GM21360 (cell line): ENCODE measurements around the gene DNAH2.
"Not testable (repeated sequence)": the region's sequence is repeated elsewhere in the genome, so short reads cannot be mapped to it uniquely, and the experiment has no call there.

Experiments used
- ATAC-seq: cut with Tn5 transposase; IDR thresholded peaks from one replicate; pipeline ENCODE4 v1.9.1; 2021; ENCODE audit warnings: mild to moderate bottlenecking, moderate library complexity; ENCODE audit not compliant: unreplicated experiment

DNAH2 gene

DNA sequence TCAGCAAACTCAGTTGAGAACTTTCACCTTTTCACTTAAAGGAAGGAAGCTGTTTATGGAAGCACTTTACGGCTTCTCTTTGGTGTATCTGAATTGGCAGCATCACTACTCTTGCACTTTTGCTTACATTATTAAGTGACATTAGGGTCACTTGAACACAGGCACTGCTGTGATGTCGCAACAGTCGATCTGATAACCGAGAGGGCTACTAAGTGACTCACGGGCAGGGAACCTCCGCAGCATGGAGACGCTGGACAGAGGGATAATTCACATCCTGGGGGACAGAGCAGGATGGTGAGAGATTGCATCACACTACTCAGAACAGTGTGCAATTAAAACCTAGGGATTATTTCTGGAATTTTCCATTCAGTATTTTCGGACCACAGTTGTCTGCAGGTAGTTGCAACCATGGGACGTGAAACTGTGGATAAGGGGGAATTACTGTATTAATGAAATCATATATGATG, 56.5 kb downstream of the DNAH2 start:
- no peak for ATAC-seq

DNA sequence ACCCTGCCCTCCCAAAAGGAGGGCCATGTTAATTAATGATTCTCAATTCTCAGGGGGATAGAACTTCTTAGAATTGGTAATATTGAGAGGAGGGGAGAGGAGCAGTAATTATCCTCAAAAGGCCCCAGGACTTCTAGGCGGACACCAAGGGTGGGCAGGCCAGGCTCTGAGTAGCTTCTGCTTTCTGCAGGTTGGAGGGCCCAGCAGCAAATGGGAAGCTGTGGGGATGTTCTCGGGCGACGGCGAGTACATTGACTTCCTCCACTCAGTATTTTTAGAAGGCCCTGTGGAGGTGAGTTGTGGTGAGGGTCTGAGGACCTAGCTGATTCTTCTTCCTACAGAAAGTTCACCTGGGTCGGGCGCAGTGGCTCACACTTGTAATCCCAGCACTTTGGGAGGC, 57.5 kb downstream of the DNAH2 start:
- no peak for ATAC-seq

DNA sequence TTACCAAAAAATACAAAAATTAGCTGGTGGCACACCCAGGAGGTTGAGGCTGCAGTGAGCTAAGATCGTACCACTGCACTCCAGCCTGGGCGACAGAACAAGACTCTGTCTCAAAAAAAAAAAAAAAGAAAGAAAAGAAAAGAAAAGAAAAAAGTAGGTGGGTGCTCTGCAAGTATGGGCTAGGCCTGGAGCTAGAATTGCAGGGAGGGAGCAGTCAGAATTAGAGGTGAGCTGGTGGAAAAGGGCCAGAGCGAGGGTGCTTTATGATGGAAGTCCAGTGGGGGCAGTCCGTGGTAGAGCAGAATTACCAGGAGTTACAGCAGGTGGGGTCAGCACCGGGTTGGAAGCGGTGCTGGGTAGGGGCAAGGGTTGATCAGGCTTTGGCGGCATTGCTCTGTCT, 59.5 kb downstream of the DNAH2 start:
- no peak for ATAC-seq

DNA sequence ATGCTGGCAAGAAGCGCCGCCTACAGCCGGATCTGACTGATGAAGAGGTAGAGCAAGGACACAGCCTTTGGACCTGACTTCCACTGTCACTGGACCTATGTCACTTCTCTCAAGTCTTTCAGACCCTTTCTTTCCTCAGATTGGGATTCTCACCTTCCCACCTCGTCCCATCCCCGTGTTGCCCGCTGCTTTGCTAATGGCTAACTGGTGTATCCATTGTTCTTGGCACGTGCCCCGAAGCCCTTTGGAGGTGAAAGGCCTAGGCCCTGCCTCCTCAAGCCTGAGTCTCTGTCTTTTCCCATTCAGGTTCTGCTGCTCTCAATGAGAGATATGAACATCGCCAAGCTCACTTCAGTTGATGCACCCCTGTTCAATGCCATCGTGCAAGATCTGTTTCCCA, 63.2 kb downstream of the DNAH2 start:
- no peak for ATAC-seq

DNA sequence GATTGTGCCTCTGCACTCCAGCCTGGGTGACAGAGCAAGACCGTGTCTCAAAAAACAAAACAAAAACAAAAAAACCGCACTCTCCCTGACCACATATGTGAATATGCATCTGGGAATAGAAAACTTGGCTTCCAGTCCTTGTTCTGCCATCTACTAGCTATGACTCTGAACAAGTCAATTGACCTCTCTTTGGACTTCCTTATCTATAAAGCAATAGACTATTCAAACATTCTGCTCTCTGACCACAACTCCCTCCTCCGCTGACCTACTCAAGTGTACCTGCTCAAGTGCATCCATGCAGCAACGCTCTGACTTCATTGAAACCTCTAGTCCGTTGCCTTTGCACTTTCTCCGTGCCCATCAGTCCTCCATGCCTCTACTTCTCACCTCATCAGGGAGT, 63.9 kb downstream of the DNAH2 start:
- no peak for ATAC-seq

DNA sequence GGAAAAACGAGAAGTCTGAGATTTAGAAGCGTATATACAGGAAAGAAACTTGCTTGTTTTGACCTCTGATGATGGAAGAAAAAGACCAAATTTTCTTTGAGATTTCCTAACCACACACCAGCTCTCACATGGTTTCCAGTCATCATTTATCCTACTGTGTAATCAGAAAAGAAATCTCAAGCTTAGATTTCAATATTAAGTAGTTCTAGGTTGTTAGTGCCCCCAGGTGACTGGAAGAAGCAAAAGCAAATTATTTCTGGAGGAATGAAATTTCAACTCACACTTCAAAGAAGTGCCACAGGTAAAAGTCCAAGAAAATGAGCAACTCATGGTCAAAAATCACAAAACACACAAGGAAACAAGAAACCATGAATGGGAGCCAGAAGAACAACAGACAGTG, 64.7 kb downstream of the DNAH2 start:
- ATAC-seq = no peak

- ATAC-seq = no peak
Measured at GRCh38 chr17:7786866-7787265, 69.3 kb downstream of the DNAH2 start.

DNA sequence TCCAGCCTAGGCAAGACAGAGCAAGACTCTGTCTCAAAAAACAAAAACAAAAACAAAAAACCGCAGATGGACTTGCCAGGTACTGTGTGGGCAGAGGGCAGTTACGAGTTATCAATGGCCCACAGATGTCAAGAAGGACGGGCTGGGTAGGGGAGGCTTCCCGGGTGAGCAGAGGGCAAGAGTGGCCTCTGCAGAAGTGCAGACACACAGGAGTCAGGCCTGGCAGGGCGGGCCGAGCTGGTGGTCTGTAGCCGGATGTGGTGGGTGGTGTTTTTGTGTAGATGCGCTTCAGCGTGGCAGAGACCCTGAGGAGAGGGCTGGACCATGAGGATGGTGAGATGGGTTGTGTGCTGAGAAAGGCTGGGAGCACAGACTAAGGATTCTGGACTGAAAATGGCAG, 71.6 kb downstream of the DNAH2 start:
- no peak for ATAC-seq

DNA sequence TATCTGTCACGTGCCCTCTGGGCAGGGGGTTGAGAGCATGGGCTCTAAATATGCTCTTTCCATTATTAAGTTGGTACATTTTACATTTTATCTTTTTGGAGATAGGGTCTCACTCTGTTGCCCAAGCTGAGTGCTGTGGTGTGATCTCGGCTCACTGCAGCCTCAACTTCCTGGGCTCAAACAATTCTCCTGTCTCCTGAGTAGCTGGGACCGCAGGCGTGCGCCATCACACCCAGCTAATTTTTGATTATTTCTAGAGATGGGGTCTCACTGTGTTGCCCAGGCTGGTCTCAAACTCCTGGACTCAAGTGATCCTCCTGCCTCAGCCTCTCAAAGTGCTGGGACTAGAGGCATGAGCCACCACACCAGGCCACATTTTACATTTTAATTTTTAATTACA, 72.6 kb downstream of the DNAH2 start:
- ATAC-seq = no peak

- ATAC-seq = no peak
Measured at GRCh38 chr17:7792611-7793010, 75.1 kb downstream of the DNAH2 start.

DNA sequence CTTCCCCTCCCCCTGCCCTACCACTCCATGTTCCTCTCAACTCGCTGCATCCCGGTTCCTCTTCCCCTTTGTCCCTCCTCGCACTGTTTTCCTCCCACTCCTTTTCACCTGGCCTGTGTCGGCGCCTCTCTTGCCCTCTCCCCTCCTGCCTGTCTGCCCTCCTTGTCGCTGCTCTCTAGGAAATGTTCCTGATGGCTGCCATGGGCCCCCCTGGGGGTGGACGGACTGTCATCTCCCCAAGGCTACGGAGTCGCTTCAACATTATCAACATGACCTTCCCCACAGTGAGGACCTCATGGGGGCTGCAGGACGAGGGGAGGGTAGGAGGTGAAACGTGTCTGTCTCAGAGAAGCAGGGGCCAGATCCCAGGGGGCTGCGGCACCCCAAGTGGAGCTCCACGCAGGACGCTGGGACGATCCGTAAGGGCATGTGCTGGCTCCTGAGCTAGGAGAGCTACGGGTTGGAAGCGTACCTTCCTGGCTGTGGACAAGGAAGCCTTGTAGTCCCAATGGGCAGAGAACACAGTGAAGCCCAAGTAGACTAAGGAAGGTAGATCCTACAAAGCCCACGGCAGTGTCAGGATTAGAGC, 76.6 kb downstream of the DNAH2 start:
- ATAC-seq = no peak

DNA sequence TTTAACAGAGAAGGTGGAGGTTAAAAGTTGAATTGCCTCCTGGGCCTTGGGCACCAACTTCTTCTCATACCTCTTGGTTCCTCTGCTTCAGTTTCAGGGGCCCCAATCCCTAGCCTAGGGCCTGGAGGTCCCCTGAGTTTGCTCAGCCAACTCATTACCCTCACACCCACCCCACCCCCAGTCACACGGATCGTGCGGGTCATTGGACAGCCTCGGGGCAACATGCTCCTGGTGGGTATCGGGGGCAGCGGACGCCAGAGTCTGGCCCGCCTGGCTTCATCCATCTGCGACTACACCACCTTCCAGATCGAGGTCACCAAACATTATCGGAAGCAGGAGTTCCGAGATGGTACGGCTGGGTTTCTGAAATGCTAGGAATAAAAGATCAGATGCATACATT, 80.4 kb downstream of the DNAH2 start:
- no peak for ATAC-seq

DNA sequence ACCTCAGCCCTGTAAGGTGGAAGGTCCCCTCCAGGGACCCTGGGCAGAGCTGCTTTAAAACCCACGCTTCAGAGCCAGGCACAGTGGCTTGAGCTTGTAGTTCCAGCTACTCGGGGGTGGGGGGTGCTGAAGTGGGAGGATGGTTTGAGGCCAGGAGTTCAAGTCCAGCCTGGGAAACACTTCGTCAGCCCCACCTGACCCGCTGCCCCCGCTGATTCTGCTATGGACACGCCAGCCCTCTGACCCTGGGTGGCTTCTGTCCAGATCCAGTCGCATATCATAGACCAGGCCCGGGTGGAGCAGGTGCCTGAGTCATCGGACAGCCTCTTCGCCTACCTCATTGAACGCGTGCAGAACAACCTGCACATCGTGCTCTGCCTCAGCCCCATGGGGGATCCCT, 81.3 kb downstream of the DNAH2 start:
- no peak for ATAC-seq

- ATAC-seq = no peak
Measured at GRCh38 chr17:7803981-7804380, 86.4 kb downstream of the DNAH2 start.

GRCh38 chr17:7806587-7806986, 89.0 kb downstream of the DNAH2 start:
- no peak for ATAC-seq

DNA sequence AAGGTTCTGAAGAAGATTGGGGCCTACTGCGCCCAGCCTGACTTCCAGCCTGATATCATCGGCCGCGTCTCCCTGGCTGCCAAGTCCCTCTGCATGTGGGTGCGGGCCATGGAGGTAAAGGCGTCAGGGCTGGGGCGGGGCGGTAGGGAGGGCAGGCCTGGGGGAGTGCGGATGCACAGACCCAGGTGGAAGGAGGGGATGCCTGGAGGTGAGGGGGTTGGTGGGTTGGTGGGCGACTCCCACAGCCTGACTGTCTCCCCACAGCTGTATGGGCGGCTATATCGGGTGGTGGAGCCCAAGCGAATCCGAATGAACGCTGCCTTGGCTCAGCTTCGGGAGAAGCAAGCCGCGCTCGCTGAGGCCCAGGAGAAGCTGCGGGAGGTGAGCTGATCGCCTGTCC, 89.7 kb downstream of the DNAH2 start:
- ATAC-seq = no peak

DNA sequence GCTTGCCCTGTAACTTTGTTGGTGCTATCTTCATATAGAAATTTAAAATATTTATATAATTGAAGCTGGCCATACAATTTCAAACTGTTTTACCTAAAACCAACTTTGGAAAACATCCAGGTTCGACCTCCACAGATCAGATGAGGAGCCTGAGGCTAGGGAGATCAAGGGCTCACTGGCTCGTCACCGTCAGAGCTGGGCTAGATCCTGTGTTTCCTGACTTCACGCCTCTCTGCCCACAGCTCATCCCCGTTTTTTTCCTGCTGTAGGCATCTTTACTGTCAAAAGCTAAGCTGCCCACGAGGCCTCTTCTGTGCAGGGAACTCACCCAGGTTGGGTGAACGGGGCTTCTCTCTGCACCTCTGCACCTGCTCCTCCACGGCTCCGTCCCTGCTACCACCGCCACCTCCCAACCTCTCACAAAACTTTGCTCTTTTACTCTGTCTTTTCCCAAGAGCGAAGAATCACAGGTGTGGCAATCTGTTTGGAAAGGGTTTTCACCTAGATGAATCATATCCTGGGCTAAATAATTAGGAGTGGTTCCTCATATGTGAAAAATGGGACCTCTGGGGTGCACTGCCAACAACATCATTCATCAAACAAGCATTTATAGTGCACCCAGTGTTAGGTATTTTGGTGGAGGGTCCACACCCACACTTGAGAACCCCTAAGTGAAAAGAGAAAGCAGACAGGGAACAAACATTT, 91.7 kb downstream of the DNAH2 start:
- ATAC-seq = no peak

DNA sequence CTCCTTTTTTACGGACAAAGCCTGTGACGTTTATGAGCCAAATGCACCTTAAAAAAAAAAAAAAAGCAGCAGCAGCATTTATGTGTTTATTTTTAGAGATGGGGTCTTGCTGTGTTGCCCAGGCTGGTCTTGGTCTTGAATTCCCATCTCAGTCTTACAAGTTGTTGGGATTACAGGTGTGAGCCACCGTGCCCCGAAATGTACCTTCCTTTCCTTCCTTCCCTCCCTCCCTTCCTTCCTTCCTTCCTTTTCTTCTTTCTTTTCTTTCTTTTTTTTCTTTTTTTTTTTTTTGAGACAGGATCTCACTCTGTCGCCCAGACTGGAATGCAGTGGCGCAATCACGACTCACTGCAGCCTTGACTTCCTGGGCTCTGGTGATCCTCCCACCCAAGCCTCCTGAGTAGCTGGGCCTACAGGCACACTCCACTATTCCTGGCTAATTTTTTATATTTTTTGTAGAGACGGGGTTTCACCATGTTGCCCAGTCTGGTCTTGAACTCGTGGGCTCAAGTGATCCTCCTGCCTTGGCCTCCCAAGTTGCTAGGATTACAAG, 92.3 kb downstream of the DNAH2 start:
- ATAC-seq = not testable (repeated sequence)

DNA sequence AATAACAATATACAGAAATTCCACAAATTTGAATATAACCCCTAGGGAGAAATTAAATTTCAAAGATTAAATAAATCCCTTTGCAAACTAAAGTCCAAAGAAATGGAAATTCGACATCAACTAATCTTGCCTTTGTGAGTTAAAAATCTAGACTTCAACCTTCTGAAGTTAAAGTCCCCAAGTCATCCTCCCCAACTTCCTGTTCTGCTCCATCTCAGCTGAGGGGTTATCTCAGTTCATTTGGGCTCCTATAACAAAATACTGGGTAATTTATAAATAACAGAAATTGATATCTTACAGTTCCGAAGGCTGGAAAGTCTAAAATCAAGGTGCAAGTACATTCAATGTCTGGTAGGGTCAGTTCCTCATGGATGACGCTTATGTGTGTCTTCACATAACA, 93.7 kb downstream of the DNAH2 start:
- no peak for ATAC-seq

GRCh38 chr17:7814969-7815368, 97.4 kb downstream of the DNAH2 start:
- ATAC-seq = no peak

GRCh38 chr17:7816926-7817642, 99.5 kb downstream of the DNAH2 start:
- ATAC-seq = no peak

GRCh38 chr17:7817643-7817964, 100.1 kb downstream of the DNAH2 start:
- ATAC-seq = no peak
